Calu3 (cell line): ENCODE results near the gene DGAT2. TPM values are rescaled to one million over a fixed set of nuclear protein-coding genes. Genes with fewer than 3 reads are reported as not detected.

Experiments used
- BruUV-seq: library from RNA; stranded (reverse); fragments of 400-500 nt; replicated peaks from 2 replicates; lab custom pipeline; 2021; lab: Mats Ljungman, UMichigan
- CTCF ChIA-PET: fragments of 300-600 bp; sonication (Branson Sonifier 250); formaldehyde crosslinking; loops from one replicate; lab custom pipeline; 2022; ENCODE audit warnings: antibody characterized with exemption; lab: Charles Lee
- DNase-seq: peaks from one replicate; pipeline ENCODE4 v3.0.0; 2022
- H3K27ac Mint-ChIP-seq: one replicate; pipeline ENCODE4 v1.8.0; 2022; ENCODE audit warnings: mixed read lengths; ENCODE audit not compliant: unreplicated experiment
- H3K27me3 Mint-ChIP-seq: one replicate; pipeline ENCODE4 v1.8.0; 2022; ENCODE audit warnings: mixed read lengths; ENCODE audit not compliant: unreplicated experiment
- H3K36me3 Mint-ChIP-seq: one replicate; pipeline ENCODE4 v1.8.0; 2022; ENCODE audit warnings: mild to moderate bottlenecking, moderate library complexity, mixed read lengths; ENCODE audit not compliant: insufficient read depth, unreplicated experiment
- H3K4me1 Mint-ChIP-seq: one replicate; pipeline ENCODE4 v1.8.0; 2022; ENCODE audit warnings: mild to moderate bottlenecking, low read depth, mixed read lengths; ENCODE audit not compliant: unreplicated experiment
- H3K4me3 Mint-ChIP-seq: one replicate; pipeline ENCODE4 v1.8.0; 2022; ENCODE audit warnings: mild to moderate bottlenecking, low read depth, moderate library complexity, mixed read lengths; ENCODE audit not compliant: unreplicated experiment
- H3K9me3 Mint-ChIP-seq: one replicate; pipeline ENCODE4 v1.8.0; 2022; ENCODE audit warnings: low read depth, mixed read lengths; ENCODE audit not compliant: unreplicated experiment
- intact Hi-C: fragments of 100-400 bp; cut with micrococcal nuclease; formaldehyde crosslinking; loops from one replicate; pipeline ENCODE4 v1.10.0; 2022; ENCODE audit not compliant: unreplicated experiment
- total RNA-seq: library from RNA; stranded (reverse); gene quantifications from 2 replicates; pipeline ENCODE4 v1.2.3, GENCODE V29; 2022
- TF ChIP-seq, protein P1 (sequence below): fragments of 200-600 bp; IDR thresholded peaks from one replicate; pipeline ENCODE4 v1.8.0; 2022; ENCODE audit warnings: antibody characterized with exemption; ENCODE audit not compliant: unreplicated experiment

The DGAT2 gene
- total RNA-seq, 1 experiment from 2014 or later, result 3.9 TPM

DNA sequence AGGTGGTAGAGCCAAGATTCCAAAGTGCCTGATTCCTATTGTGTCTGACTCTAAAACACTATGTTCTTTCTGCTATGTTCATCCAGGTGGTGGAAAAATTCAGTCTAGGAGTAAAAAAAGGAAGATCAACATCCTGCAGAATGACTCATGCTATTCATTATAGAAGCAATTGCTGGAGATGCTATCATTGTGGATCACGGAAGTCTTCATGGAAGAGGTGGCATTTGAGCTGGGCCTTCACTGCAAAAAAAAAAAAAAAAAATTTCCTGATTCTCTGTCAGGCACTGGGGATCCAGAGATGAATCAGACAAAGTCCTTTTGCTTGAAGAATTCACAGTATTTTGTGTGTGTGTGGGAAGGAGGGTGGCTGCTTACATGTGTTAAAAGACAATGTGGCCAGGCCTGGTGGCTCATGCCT is 45.1 kb downstream of the DGAT2 start:
- Mint-ChIP-seq H3K4me3 (no peak overlapping the region), H3K9me3 (no peaks in the 10 kb centered on the region), H3K36me3 (no peaks in the 10 kb centered on the region), H3K4me1 (peaks cover 12% of the 10 kb centered on the region), H3K27me3 (no peaks in the 10 kb centered on the region), H3K27ac (peak overlapping the region; percentile 92)
- TSS peak; percentile 69 for BruUV-seq
- TF ChIP-seq, protein P1, sequence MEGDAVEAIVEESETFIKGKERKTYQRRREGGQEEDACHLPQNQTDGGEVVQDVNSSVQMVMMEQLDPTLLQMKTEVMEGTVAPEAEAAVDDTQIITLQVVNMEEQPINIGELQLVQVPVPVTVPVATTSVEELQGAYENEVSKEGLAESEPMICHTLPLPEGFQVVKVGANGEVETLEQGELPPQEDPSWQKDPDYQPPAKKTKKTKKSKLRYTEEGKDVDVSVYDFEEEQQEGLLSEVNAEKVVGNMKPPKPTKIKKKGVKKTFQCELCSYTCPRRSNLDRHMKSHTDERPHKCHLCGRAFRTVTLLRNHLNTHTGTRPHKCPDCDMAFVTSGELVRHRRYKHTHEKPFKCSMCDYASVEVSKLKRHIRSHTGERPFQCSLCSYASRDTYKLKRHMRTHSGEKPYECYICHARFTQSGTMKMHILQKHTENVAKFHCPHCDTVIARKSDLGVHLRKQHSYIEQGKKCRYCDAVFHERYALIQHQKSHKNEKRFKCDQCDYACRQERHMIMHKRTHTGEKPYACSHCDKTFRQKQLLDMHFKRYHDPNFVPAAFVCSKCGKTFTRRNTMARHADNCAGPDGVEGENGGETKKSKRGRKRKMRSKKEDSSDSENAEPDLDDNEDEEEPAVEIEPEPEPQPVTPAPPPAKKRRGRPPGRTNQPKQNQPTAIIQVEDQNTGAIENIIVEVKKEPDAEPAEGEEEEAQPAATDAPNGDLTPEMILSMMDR, result no peak
- CTCF ChIA-PET, result interaction anchor here (1.3 kb wide), 2 partner anchors 27 to 90 kb away, joined by 3 to 6 read pairs; no protein-coding TSS in a partner anchor
- no peak for DNase-seq
- intact Hi-C loops, result no loop called here

DNA sequence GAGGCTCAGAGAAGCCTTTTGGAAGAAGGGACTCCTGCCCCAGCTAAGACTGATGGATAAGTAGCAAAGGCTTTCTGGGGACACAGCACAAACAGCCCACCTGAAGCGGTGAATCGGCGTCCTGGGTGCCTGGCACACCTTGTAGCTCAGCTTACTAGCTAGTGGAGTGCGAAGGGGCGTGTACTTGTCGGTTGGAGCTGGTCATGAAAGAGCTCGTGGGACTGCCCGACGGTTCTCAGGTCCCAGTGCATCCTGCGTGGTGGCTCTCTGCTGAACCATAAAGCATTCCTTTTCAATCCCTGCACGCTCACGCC is 45.7 kb downstream of the DGAT2 start:
- TF ChIP-seq, protein P1, result no peak
- Mint-ChIP-seq H3K27ac (peak overlapping the region; percentile 92), H3K36me3 (no peaks in the 10 kb centered on the region), H3K4me3 (no peak overlapping the region), H3K27me3 (no peaks in the 10 kb centered on the region), H3K4me1 (peaks cover 12% of the 10 kb centered on the region), H3K9me3 (no peaks in the 10 kb centered on the region)
- no peak for DNase-seq
- BruUV-seq, result no TSS peak
- intact Hi-C loops, result no loop called here
- CTCF ChIA-PET, result interaction anchor here (1.3 kb wide), 2 partner anchors 28 to 91 kb away, joined by 3 to 6 read pairs; no protein-coding TSS in a partner anchor

DNA sequence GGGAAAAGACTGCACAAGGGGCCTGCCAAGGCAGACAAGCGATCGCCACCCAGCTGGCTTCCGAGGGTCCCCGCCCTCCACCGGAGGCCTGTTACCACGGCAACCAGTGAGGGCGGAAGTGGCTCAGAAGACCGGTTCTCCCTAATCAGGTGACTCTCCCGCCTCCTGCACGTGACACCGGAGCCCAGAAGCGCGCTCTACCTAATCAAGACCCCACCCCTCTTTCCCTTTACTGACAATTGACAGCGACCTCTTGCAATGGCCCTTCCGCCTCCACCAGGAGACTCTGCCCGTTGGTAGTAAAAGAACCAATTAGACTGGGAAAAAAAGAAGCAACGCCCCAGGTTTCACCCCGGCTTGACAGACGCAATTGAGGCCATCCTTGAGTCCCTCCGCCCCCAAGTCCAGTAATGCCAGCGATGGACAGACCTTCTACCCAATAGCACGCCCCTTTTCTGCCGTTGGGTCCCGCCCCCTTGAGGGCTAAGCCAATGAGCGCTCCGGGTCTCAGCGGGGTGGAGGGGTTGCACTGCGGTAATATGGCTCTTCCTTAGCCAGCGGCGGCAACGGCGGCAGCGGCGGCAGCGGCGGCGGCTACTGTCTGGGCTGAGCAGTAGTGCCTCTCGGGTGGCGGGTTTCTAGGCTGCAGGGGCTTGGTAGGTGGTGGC is 46.2 kb downstream of the DGAT2 start, which contains the start of gene UVRAG:
UVRAG (plus strand) TSS at position 534 of the 668 bp plus-strand sequence. CDS start 198 bp downstream, outside the sequence.
- intact Hi-C loops, result loop anchor here (5.0 kb wide), 1 partner anchor 52 kb away; no protein-coding TSS in a partner anchor
- Mint-ChIP-seq H3K27ac (peak within 1 kb of the TSS; percentile 92), H3K27me3 (no peaks in the 10 kb centered on the region), H3K36me3 (no peaks in the 10 kb centered on the region), H3K4me3 (no peak within 1 kb of the TSS), H3K4me1 (peaks cover 12% of the 10 kb centered on the region), H3K9me3 (no peaks in the 10 kb centered on the region)
- DNase-seq, result peak; percentile 98
- CTCF ChIA-PET, result interaction anchor here (1.3 kb wide), 1 partner anchor 91 kb away, joined by 6 read pairs; no protein-coding TSS in a partner anchor
- TF ChIP-seq, protein P1, result no peak
- BruUV-seq, result no TSS peak

DNA sequence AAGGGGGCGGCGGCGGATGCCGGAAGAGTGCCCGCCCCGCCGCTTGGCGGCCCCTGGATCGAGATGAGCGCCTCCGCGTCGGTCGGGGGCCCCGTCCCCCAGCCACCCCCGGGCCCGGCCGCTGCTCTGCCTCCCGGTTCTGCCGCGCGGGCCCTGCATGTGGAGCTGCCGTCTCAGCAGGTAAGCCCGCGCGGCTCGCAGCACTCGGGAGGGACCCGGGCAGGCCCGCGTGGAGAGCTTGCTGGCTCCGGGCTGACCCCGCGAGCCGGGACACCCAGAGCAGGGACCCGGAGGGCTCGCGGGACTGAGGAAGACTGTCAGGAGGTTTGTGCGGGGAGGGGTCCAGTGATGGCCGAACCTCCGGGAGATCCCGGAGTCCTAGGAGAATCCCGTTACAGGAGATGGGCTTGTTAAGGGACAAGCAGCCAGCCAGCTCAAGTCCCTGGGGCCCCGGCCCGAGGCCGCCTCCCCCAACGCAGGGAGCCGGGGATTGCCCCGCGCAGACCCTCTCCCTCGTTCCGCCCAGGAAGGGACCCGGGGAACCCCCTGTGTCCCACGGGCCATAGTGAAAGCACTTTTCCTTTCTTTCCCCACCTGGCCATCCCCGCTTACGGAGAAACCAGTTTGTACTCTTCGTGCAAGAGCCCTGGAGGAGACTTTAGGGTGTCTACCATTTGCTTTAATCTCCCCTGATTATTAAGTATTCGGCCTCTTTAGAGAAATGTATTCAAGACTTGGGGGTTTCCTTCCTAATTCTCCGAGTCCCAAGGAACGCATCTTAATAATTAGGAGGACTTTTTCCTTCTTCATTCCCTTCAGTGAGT is 47.0 kb downstream of the DGAT2 start:
- Mint-ChIP-seq H3K27ac (peak overlapping the region; percentile 92), H3K36me3 (no peaks in the 10 kb centered on the region), H3K4me3 (no peak overlapping the region), H3K9me3 (no peaks in the 10 kb centered on the region), H3K4me1 (peaks cover 12% of the 10 kb centered on the region), H3K27me3 (no peaks in the 10 kb centered on the region)
- CTCF ChIA-PET, result no interaction called here
- TF ChIP-seq, protein P1, result no peak
- intact Hi-C loops, result loop anchor here (5.0 kb wide), 1 partner anchor 52 kb away; no protein-coding TSS in a partner anchor
- DNase-seq, result peak; percentile 24
- no TSS peak for BruUV-seq
